Measurements from ENCODE around the gene MAPKAP1. TPM values are rescaled to one million over a fixed set of nuclear protein-coding genes. Genes with fewer than 3 reads are reported as not detected.

Gene MAPKAP1
- total and polyA plus RNA-seq, 9 of the 15 experiments (the other 6 are each of a cell fraction or from before 2014, with no cell fraction given): 2.6 to 82.1 (median 61.1) TPM

GRCh38 chr9:125755340-125755739 lies 48.3 kb upstream of the MAPKAP1 start (continued):
- TF ChIP-seq, protein P1, sequence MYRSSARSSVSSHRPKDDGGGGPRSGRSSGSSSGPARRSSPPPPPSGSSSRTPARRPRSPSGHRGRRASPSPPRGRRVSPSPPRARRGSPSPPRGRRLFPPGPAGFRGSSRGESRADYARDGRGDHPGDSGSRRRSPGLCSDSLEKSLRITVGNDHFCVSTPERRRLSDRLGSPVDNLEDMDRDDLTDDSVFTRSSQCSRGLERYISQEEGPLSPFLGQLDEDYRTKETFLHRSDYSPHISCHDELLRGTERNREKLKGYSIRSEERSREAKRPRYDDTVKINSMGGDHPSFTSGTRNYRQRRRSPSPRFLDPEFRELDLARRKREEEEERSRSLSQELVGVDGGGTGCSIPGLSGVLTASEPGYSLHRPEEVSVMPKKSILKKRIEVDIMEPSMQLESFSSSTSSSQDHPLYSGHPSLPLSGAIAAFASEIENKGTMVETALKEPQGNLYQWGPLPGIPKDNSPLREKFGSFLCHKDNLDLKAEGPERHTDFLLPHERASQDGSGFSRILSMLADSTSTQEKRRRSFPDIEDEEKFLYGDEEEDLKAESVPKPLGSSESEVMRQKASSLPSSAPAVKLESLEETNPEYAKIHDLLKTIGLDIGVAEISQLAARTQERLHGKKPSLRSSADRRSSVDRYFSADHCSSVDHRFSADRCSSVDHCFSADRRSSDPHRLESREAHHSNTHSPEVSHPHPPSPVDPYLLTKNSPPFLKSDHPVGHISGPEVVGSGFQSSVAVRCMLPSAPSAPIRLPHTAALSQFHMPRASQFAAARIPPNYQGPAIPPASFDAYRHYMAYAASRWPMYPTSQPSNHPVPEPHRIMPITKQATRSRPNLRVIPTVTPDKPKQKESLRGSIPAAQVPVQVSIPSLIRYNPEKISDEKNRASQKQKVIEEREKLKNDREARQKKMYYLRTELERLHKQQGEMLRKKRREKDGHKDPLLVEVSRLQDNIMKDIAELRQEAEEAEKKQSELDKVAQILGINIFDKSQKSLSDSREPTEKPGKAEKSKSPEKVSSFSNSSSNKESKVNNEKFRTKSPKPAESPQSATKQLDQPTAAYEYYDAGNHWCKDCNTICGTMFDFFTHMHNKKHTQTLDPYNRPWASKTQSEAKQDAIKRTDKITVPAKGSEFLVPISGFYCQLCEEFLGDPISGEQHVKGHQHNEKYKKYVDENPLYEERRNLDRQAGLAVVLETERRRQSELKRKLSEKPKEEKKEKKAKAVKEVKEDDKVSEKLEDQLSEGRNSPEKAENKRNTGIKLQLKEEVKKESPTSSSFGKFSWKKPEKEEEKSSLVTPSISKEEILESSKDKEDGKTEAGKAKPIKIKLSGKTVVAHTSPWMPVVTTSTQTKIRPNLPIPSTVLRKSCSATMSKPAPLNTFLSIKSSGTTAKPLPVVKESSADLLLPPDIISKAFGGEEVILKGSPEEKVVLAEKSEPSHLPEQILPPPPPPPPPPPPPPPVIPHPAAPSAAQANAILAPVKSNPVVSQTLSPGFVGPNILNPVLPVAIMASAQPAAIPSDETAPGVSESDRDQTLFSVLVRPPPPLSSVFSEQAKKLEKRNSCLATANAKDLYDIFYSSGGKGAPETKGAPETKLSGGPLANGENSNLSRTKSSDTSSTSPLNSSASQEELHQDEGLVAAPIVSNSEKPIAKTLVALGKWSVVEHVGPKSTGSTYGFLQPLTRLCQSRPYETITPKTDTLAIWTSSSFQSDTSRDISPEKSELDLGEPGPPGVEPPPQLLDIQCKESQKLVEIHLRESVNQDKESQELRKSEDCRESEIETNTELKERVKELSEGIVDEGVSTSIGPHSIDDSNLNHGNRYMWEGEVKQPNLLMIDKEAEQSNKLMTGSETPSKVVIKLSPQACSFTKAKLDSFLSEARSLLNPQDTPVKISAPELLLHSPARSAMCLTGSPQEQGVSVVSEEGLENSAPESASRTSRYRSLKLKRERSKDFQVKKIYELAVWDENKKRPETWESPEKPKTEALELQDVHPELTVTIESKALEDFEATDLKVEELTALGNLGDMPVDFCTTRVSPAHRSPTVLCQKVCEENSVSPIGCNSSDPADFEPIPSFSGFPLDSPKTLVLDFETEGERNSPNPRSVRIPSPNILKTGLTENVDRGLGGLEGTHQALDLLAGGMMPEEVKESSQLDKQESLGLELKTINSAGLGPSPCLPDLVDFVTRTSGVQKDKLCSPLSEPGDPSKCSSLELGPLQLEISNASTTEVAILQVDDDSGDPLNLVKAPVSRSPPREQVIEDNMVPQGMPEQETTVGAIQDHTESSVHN (IDR thresholded peaks at IDR 0.05; ENCODE audit: borderline replicate concordance in 1 of 2, low read depth in 1 of 2): no peak
- no peak for TF ChIP-seq ARID2 (IDR thresholded peaks at IDR 0.05)
- TF ChIP-seq, protein P2, sequence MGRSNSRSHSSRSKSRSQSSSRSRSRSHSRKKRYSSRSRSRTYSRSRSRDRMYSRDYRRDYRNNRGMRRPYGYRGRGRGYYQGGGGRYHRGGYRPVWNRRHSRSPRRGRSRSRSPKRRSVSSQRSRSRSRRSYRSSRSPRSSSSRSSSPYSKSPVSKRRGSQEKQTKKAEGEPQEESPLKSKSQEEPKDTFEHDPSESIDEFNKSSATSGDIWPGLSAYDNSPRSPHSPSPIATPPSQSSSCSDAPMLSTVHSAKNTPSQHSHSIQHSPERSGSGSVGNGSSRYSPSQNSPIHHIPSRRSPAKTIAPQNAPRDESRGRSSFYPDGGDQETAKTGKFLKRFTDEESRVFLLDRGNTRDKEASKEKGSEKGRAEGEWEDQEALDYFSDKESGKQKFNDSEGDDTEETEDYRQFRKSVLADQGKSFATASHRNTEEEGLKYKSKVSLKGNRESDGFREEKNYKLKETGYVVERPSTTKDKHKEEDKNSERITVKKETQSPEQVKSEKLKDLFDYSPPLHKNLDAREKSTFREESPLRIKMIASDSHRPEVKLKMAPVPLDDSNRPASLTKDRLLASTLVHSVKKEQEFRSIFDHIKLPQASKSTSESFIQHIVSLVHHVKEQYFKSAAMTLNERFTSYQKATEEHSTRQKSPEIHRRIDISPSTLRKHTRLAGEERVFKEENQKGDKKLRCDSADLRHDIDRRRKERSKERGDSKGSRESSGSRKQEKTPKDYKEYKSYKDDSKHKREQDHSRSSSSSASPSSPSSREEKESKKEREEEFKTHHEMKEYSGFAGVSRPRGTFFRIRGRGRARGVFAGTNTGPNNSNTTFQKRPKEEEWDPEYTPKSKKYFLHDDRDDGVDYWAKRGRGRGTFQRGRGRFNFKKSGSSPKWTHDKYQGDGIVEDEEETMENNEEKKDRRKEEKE (IDR thresholded peaks at IDR 0.05; ENCODE audit: borderline replicate concordance in 1 of 2, control insufficient read depth in 1 of 2, low read depth in 2 of 2, low read length in 1 of 2): no peak
- TF ChIP-seq TOE1 (IDR thresholded peaks at IDR 0.05; ENCODE audit: borderline replicate concordance): no peak
- TF ChIP-seq TOE1 (CRISPR knock-in tag; IDR thresholded peaks at IDR 0.05; ENCODE audit: borderline replicate concordance, low read depth): no peak
- TF ChIP-seq SIN3A (IDR thresholded peaks at IDR 0.05; ENCODE audit: borderline replicate concordance in 2 of 2, control insufficient read depth in 1 of 2, low read depth in 2 of 2, low read length in 2 of 2): no peak
- TF ChIP-seq, protein P3, sequence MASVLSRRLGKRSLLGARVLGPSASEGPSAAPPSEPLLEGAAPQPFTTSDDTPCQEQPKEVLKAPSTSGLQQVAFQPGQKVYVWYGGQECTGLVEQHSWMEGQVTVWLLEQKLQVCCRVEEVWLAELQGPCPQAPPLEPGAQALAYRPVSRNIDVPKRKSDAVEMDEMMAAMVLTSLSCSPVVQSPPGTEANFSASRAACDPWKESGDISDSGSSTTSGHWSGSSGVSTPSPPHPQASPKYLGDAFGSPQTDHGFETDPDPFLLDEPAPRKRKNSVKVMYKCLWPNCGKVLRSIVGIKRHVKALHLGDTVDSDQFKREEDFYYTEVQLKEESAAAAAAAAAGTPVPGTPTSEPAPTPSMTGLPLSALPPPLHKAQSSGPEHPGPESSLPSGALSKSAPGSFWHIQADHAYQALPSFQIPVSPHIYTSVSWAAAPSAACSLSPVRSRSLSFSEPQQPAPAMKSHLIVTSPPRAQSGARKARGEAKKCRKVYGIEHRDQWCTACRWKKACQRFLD (CRISPR knock-in tag; IDR thresholded peaks at IDR 0.05): no peak
- no peak for TF ChIP-seq NONO (IDR thresholded peaks at IDR 0.05; ENCODE audit: low read depth in 2 of 2, low read length in 1 of 2)

All from K562 (cell line).